Femur (tissue), 1 donor: ENCODE results near the gene PKD2.

Experiments used
- DNase-seq: peaks from one replicate; pipeline ENCODE4 v3.0.0-alpha.2; 2017

Gene PKD2

GRCh38 chr4:88007304-88008121 is at the start of gene PKD2:
Gene PKD2 (plus strand): TSS chr4:88007635. CDS start chr4:88007734, 99 bp downstream.
- DNase-seq, result peak; percentile 92

GRCh38 chr4:87961993-87962392 is 45.4 kb upstream of the PKD2 start:
- no peak for DNase-seq

GRCh38 chr4:87962398-87963146 is 44.9 kb upstream of the PKD2 start:
- no peak for DNase-seq

GRCh38 chr4:87965501-87965975 is 41.9 kb upstream of the PKD2 start:
- DNase-seq, result no peak

- DNase-seq, result no peak
These were observed 41.3 kb upstream of the PKD2 start for GRCh38 chr4:87966095-87966496.

GRCh38 chr4:87967193-87967592 is 40.2 kb upstream of the PKD2 start:
- peak; percentile 28 for DNase-seq

- DNase-seq, result no peak
These were observed 37.3 kb upstream of the PKD2 start for GRCh38 chr4:87970121-87970520.

GRCh38 chr4:87971866-87972265 is 35.6 kb upstream of the PKD2 start:
- DNase-seq, result no peak

GRCh38 chr4:87973283-87974169 is 33.9 kb upstream of the PKD2 start:
- DNase-seq, result peak; percentile 60

GRCh38 chr4:87974856-87975462 is 32.5 kb upstream of the PKD2 start:
- no peak for DNase-seq

- DNase-seq, result peak; percentile 59
These were observed 32.0 kb upstream of the PKD2 start, which contains the start of gene SPP1 for GRCh38 chr4:87975466-87975865. Gene SPP1 (plus strand): TSS chr4:87975714. CDS start chr4:87976896, 1,182 bp downstream.

GRCh38 chr4:87977521-87978278 is 29.7 kb upstream of the PKD2 start:
- no peak for DNase-seq

GRCh38 chr4:87978681-87979080 is 28.8 kb upstream of the PKD2 start:
- no peak for DNase-seq

- no peak for DNase-seq
These were observed 27.6 kb upstream of the PKD2 start for GRCh38 chr4:87979810-87980209.

- no peak for DNase-seq
These were observed 25.9 kb upstream of the PKD2 start for GRCh38 chr4:87981486-87981885.

- no peak for DNase-seq
These were observed 25.4 kb upstream of the PKD2 start for GRCh38 chr4:87982036-87982435.

- DNase-seq, result no peak
These were observed 24.9 kb upstream of the PKD2 start for GRCh38 chr4:87982446-87983010.

GRCh38 chr4:87983996-87984395 is 23.4 kb upstream of the PKD2 start:
- DNase-seq, result no peak

GRCh38 chr4:87985097-87985886 is 22.1 kb upstream of the PKD2 start:
- DNase-seq, result peak; percentile 57

GRCh38 chr4:87985887-87986200 is 21.6 kb upstream of the PKD2 start:
- DNase-seq, result no peak

GRCh38 chr4:87986508-87986907 is 20.9 kb upstream of the PKD2 start:
- no peak for DNase-seq
